ENCODE measurements around the gene FAHD2A. TPM values are rescaled to one million over a fixed set of nuclear protein-coding genes. Genes with fewer than 3 reads are reported as not detected.
"Not testable (repeated sequence)": the region's sequence is repeated elsewhere in the genome, so short reads cannot be mapped to it uniquely, and the experiment has no call there.

Gene FAHD2A
- total RNA-seq, 2 donors from 2014 or later = 11.7 to 23.6 TPM

- H3K9me3 ChIP-seq; H3K27me3 ChIP-seq (replicated peaks; ENCODE audit: insufficient read depth); H3K36me3 ChIP-seq; H3K4me3 ChIP-seq; ATAC-seq (ENCODE audit: insufficient number of reproducible peaks, low FRiP score, low read depth); DNase-seq (ENCODE audit: low spot score); H3K27ac ChIP-seq: not testable (repeated sequence)
- H3K4me1 ChIP-seq (ENCODE audit: control insufficient read depth in 1 of 2, low read depth in 2 of 2) = peaks cover 2 to 11% of the 10 kb centered on the region in 2 donors
Observed at GRCh38 chr2:95429748-95430467, 27.4 kb downstream of the FAHD2A start.

- Histone ChIP-seq H3K4me1 (ENCODE audit: control insufficient read depth in 1 of 2, low read depth in 2 of 2) (peaks cover 2 to 11% of the 10 kb centered on the region in 2 donors), H3K27ac (peak overlapping the region in 1 of 2 donors; percentile 72)
- H3K27me3 ChIP-seq (replicated peaks; ENCODE audit: insufficient read depth); H3K36me3 ChIP-seq; DNase-seq (ENCODE audit: low spot score); H3K4me3 ChIP-seq; H3K9me3 ChIP-seq: not testable (repeated sequence)
- peak; percentile 27 for ATAC-seq (ENCODE audit: insufficient number of reproducible peaks, low FRiP score, low read depth)
Observed at GRCh38 chr2:95433373-95433772, 30.9 kb downstream of the FAHD2A start.

DNA sequence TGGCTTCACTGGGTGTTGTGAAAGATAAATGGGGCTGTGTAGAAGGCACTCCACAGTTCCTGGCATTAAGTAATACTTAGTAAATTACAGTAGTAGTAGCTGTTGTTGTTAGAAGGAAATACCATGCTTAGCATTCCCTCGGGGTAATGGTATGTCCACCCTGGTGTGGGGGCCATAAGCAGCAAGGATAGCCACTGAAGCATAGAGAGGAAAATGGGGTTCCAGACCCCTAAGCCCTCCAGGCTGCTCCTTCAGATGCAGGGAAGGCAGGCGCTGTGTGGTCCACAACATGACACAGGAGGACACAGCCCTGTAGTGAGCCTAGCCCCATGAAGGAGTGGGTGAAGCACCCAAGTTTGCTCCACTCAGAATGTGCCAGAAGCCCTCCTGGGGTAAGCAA is 31.5 kb downstream of the FAHD2A start:
- H3K36me3 ChIP-seq; DNase-seq (ENCODE audit: low spot score); H3K27me3 ChIP-seq (replicated peaks; ENCODE audit: insufficient read depth); ATAC-seq (ENCODE audit: insufficient number of reproducible peaks, low FRiP score, low read depth); H3K4me3 ChIP-seq; H3K9me3 ChIP-seq: not testable (repeated sequence)
- Histone ChIP-seq H3K4me1 (ENCODE audit: control insufficient read depth in 1 of 2, low read depth in 2 of 2) (peaks cover 2 to 11% of the 10 kb centered on the region in 2 donors), H3K27ac (peak overlapping the region in 1 of 2 donors; percentile 72)

- peaks cover 2 to 11% of the 10 kb centered on the region in 2 donors for H3K4me1 ChIP-seq (ENCODE audit: control insufficient read depth in 1 of 2, low read depth in 2 of 2)
- H3K36me3 ChIP-seq; H3K4me3 ChIP-seq; DNase-seq (ENCODE audit: low spot score); H3K9me3 ChIP-seq; H3K27me3 ChIP-seq (replicated peaks; ENCODE audit: insufficient read depth): not testable (repeated sequence)
- peak overlapping the region in 1 of 2 donors; percentile 52 for H3K27ac ChIP-seq
- ATAC-seq (ENCODE audit: insufficient number of reproducible peaks, low FRiP score, low read depth) = peak; percentile 96
Observed at GRCh38 chr2:95434507-95435076, 32.1 kb downstream of the FAHD2A start.

GRCh38 chr2:95435162-95435871 is 32.8 kb downstream of the FAHD2A start:
- not testable (repeated sequence) for ATAC-seq (ENCODE audit: insufficient number of reproducible peaks, low FRiP score, low read depth); H3K9me3 ChIP-seq; H3K4me3 ChIP-seq; H3K27me3 ChIP-seq (replicated peaks; ENCODE audit: insufficient read depth); H3K36me3 ChIP-seq; H3K27ac ChIP-seq; DNase-seq (ENCODE audit: low spot score)
- H3K4me1 ChIP-seq (ENCODE audit: control insufficient read depth in 1 of 2, low read depth in 2 of 2) = peaks cover 2 to 11% of the 10 kb centered on the region in 2 donors

DNA sequence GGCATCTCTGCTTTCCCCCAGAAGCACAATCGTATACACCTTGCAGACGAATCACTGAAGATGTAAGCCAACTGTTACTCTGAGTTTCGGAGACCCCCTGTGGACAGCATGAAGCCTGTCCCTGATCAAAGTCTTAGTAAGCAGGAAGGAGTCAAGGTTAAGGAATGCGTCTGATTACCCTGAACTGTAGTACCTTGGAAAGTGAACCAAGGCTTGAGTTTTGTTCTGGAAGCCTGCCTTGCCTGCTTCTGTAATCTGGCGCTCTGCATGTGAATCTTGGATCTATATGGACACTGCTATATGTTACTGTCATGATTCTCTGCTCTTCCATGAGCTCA is 33.3 kb downstream of the FAHD2A start:
- H3K27me3 ChIP-seq (replicated peaks; ENCODE audit: insufficient read depth); H3K4me3 ChIP-seq; ATAC-seq (ENCODE audit: insufficient number of reproducible peaks, low FRiP score, low read depth); H3K27ac ChIP-seq; DNase-seq (ENCODE audit: low spot score); H3K9me3 ChIP-seq; H3K36me3 ChIP-seq: not testable (repeated sequence)
- peaks cover 2 to 11% of the 10 kb centered on the region in 2 donors for H3K4me1 ChIP-seq (ENCODE audit: control insufficient read depth in 1 of 2, low read depth in 2 of 2)

DNA sequence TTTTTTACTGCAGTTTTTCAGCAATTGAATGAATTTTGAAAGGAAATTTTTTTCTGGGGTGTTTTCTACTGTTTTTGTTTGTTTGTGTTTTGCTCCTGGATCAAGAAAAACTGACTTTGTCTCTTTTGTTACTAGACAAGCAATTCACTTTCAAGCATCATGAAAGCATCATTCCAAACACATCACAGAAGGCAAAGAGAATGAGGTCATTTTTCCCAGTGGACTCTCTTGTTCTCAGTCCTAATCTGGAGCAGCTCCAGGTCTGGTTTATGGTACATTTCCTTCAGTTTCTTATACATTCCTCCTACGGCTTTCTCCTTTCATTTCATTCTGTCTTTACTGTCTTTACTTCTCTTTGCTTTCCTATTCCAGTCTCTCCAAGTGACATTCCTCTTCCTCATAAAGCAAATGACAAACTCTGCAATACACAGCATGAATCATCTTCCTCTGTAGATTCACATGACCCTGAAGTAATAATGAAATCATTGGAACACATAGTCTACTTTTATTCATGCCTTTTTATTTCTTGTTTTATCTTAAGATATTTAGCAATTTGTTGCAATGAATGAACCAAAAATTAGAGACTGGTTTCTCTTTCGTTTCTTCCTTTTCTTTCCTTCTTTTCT is 40.1 kb downstream of the FAHD2A start:
- H3K36me3 ChIP-seq; H3K4me1 ChIP-seq (ENCODE audit: control insufficient read depth in 1 of 2, low read depth in 2 of 2); H3K4me3 ChIP-seq; H3K9me3 ChIP-seq; ATAC-seq (ENCODE audit: insufficient number of reproducible peaks, low FRiP score, low read depth); DNase-seq (ENCODE audit: low spot score); H3K27me3 ChIP-seq (replicated peaks; ENCODE audit: insufficient read depth); H3K27ac ChIP-seq: not testable (repeated sequence)

DNA sequence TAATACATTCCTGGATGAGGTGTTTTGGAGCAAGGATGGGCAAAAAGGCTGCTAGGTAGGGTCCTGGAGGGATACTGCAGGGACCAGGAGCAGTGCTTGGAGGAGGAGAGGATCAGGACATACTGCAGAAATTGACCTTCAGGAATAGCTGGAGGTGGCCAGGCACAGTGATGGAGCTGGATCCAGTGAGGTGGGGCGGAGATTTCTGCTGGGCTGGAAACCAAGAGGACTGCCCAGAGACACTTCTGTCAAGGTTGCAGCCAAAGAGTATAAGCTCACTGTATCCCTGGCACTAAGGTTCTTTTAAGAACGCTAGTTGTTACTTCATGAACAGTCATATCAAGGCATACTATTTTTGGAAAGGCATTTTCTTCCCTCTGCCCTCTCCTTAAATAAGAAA is 42.8 kb downstream of the FAHD2A start:
- not testable (repeated sequence) for DNase-seq (ENCODE audit: low spot score); H3K9me3 ChIP-seq; H3K4me3 ChIP-seq; H3K27me3 ChIP-seq (replicated peaks; ENCODE audit: insufficient read depth); H3K4me1 ChIP-seq (ENCODE audit: control insufficient read depth in 1 of 2, low read depth in 2 of 2); ATAC-seq (ENCODE audit: insufficient number of reproducible peaks, low FRiP score, low read depth); H3K36me3 ChIP-seq; H3K27ac ChIP-seq

- H3K9me3 ChIP-seq; DNase-seq (ENCODE audit: low spot score); H3K4me3 ChIP-seq; H3K36me3 ChIP-seq; ATAC-seq (ENCODE audit: insufficient number of reproducible peaks, low FRiP score, low read depth); H3K4me1 ChIP-seq (ENCODE audit: control insufficient read depth in 1 of 2, low read depth in 2 of 2); H3K27ac ChIP-seq; H3K27me3 ChIP-seq (replicated peaks; ENCODE audit: insufficient read depth): not testable (repeated sequence)
Observed at GRCh38 chr2:95463292-95463691, 60.8 kb downstream of the FAHD2A start.

Other genes starting within 250 kb of the FAHD2A start
- 10 to 100 TPM; 13.3 to 22.3 TPM for gene ZNF514, start 242.9 kb upstream of the FAHD2A start, total RNA-seq
- gene ZNF2, start 236.9 kb upstream of the FAHD2A start, total RNA-seq = 1 to 10 TPM; 2.0 to 2.3 TPM
- 10 to 100 TPM in 1 of 2 donors, 1 to 10 TPM in 1; 7.6 to 22.9 TPM for gene ZNF892, start 195.2 kb upstream of the FAHD2A start, total RNA-seq
- gene PROM2, start 128.3 kb upstream of the FAHD2A start, total RNA-seq = 10 to 100 TPM in 1 of 2 donors, 1 to 10 TPM in 1; 3.5 to 10.0 TPM
- 10 to 100 TPM; 12.5 to 22.1 TPM for gene KCNIP3, start 105.4 kb upstream of the FAHD2A start, total RNA-seq
- not detected for gene TRIM43B, start 82.0 kb downstream of the FAHD2A start, total RNA-seq
- not detected for gene TRIM43, start 189.3 kb downstream of the FAHD2A start, total RNA-seq